Calu3 (cell line): Measurements from ENCODE around the gene MAJIN. TPM values are rescaled to one million over a fixed set of nuclear protein-coding genes. Genes with fewer than 3 reads are reported as not detected.

Source experiments
- BruUV-seq: library from RNA; stranded (reverse); fragments of 400-500 nt; replicated peaks from 2 replicates; lab custom pipeline; 2021; lab: Mats Ljungman, UMichigan
- CTCF ChIA-PET: fragments of 300-600 bp; sonication (Branson Sonifier 250); formaldehyde crosslinking; loops from one replicate; lab custom pipeline; 2022; ENCODE audit warnings: antibody characterized with exemption; lab: Charles Lee
- DNase-seq: peaks from one replicate; pipeline ENCODE4 v3.0.0; 2022
- H3K27ac Mint-ChIP-seq: one replicate; pipeline ENCODE4 v1.8.0; 2022; ENCODE audit warnings: mixed read lengths; ENCODE audit not compliant: unreplicated experiment
- H3K27me3 Mint-ChIP-seq: one replicate; pipeline ENCODE4 v1.8.0; 2022; ENCODE audit warnings: mixed read lengths; ENCODE audit not compliant: unreplicated experiment
- H3K36me3 Mint-ChIP-seq: one replicate; pipeline ENCODE4 v1.8.0; 2022; ENCODE audit warnings: mild to moderate bottlenecking, moderate library complexity, mixed read lengths; ENCODE audit not compliant: insufficient read depth, unreplicated experiment
- H3K4me1 Mint-ChIP-seq: one replicate; pipeline ENCODE4 v1.8.0; 2022; ENCODE audit warnings: mild to moderate bottlenecking, low read depth, mixed read lengths; ENCODE audit not compliant: unreplicated experiment
- H3K4me3 Mint-ChIP-seq: one replicate; pipeline ENCODE4 v1.8.0; 2022; ENCODE audit warnings: mild to moderate bottlenecking, low read depth, moderate library complexity, mixed read lengths; ENCODE audit not compliant: unreplicated experiment
- H3K9me3 Mint-ChIP-seq: one replicate; pipeline ENCODE4 v1.8.0; 2022; ENCODE audit warnings: low read depth, mixed read lengths; ENCODE audit not compliant: unreplicated experiment
- CTCF ChIP-seq: fragments of 200-600 bp; IDR thresholded peaks from one replicate; pipeline ENCODE4 v1.8.0; 2022; ENCODE audit warnings: antibody characterized with exemption; ENCODE audit not compliant: unreplicated experiment
- intact Hi-C: fragments of 100-400 bp; cut with micrococcal nuclease; formaldehyde crosslinking; loops from one replicate; pipeline ENCODE4 v1.10.0; 2022; ENCODE audit not compliant: unreplicated experiment
- total RNA-seq: library from RNA; stranded (reverse); gene quantifications from 2 replicates; pipeline ENCODE4 v1.2.3, GENCODE V29; 2022

The MAJIN gene
- total RNA-seq, 1 experiment from 2014 or later, result not detected

GRCh38 chr11:64970731-64971151 lies 1.2 kb downstream of the MAJIN start:
- TF ChIP-seq CTCF, result no peak
- Mint-ChIP-seq H3K36me3 (peaks cover 15% of the 10 kb centered on the region), H3K4me3 (peak overlapping the region; percentile 3), H3K27ac (peak overlapping the region; percentile 68), H3K9me3 (no peaks in the 10 kb centered on the region), H3K27me3 (no peaks in the 10 kb centered on the region), H3K4me1 (peaks cover 15% of the 10 kb centered on the region)
- intact Hi-C loops, result no loop called here
- no TSS peak for BruUV-seq
- DNase-seq, result peak; percentile 68
- CTCF ChIA-PET, result interaction anchor here (0.7 to 1.9 kb wide), 3 partner anchors 12 to 124 kb away, joined by 3 to 4 read pairs (median 3); partner anchors contain the start of gene BATF2

- peaks cover 15% of the 10 kb centered on the region for H3K4me1 Mint-ChIP-seq
These were observed 2.7 kb downstream of the MAJIN start for GRCh38 chr11:64969209-64969608.

GRCh38 chr11:64967375-64967774 lies 4.5 kb downstream of the MAJIN start:
- Mint-ChIP-seq H3K27me3 (no peaks in the 10 kb centered on the region), H3K4me3 (no peak overlapping the region), H3K27ac (no peak overlapping the region), H3K4me1 (peaks cover 15% of the 10 kb centered on the region), H3K36me3 (peaks cover 15% of the 10 kb centered on the region), H3K9me3 (no peaks in the 10 kb centered on the region)
- no peak for TF ChIP-seq CTCF
- intact Hi-C loops, result no loop called here
- CTCF ChIA-PET, result no interaction called here
- DNase-seq, result no peak
- no TSS peak for BruUV-seq

More at GRCh38 chr11:64969209-64969608, 2.7 kb downstream of the MAJIN start:
- H3K4me3 Mint-ChIP-seq, result no peak overlapping the region
- intact Hi-C loops, result no loop called here
- no peak for DNase-seq
- BruUV-seq, result no TSS peak
- no peaks in the 10 kb centered on the region for H3K27me3 Mint-ChIP-seq
- no peaks in the 10 kb centered on the region for H3K9me3 Mint-ChIP-seq
- CTCF ChIA-PET, result interaction anchor here (0.7 kb wide), 1 partner anchor 46 kb away, joined by 6 read pairs; no protein-coding TSS in a partner anchor
- H3K36me3 Mint-ChIP-seq, result peaks cover 15% of the 10 kb centered on the region
- H3K27ac Mint-ChIP-seq, result peak overlapping the region; percentile 97
- TF ChIP-seq CTCF, result no peak

GRCh38 chr11:64963072-64963631 lies 8.8 kb downstream of the MAJIN start:
- no TSS peak for BruUV-seq
- CTCF ChIA-PET, result no interaction called here
- Mint-ChIP-seq H3K27me3 (no peaks in the 10 kb centered on the region), H3K4me3 (no peak overlapping the region), H3K36me3 (peaks cover 4% of the 10 kb centered on the region), H3K4me1 (no peaks in the 10 kb centered on the region), H3K9me3 (no peaks in the 10 kb centered on the region), H3K27ac (no peak overlapping the region)
- DNase-seq, result no peak
- TF ChIP-seq CTCF, result no peak
- intact Hi-C loops, result no loop called here
